ENCODE measurements around the gene DOK7. TPM values are rescaled to one million over a fixed set of nuclear protein-coding genes. Genes with fewer than 3 reads are reported as not detected.

DOK7 gene
- total RNA-seq, 2 experiments from 2014 or later = not detected

- Histone ChIP-seq H3K4me3 (ENCODE audit: low read length) (no peak overlapping the region), H3K27me3 (ENCODE audit: control insufficient read depth in 1 of 2, insufficient read depth in 2 of 2, low read length in 2 of 2) (no peaks in the 10 kb centered on the region), H3K36me3 (ENCODE audit: insufficient read depth, low read length) (peaks cover 92% of the 10 kb centered on the region), H3K4me1 (ENCODE audit: insufficient read depth, low read length) (no peaks in the 10 kb centered on the region), H3K27ac (ENCODE audit: low read depth in 1 of 2, low read length in 2 of 2) (no peak overlapping the region), H3K9me3 (ENCODE audit: control insufficient read depth in 1 of 2, insufficient read depth in 1 of 2, low read length in 2 of 2) (peaks cover 0 to 18% of the 10 kb centered on the region in 2 experiments)
- TF ChIP-seq, protein P1, sequence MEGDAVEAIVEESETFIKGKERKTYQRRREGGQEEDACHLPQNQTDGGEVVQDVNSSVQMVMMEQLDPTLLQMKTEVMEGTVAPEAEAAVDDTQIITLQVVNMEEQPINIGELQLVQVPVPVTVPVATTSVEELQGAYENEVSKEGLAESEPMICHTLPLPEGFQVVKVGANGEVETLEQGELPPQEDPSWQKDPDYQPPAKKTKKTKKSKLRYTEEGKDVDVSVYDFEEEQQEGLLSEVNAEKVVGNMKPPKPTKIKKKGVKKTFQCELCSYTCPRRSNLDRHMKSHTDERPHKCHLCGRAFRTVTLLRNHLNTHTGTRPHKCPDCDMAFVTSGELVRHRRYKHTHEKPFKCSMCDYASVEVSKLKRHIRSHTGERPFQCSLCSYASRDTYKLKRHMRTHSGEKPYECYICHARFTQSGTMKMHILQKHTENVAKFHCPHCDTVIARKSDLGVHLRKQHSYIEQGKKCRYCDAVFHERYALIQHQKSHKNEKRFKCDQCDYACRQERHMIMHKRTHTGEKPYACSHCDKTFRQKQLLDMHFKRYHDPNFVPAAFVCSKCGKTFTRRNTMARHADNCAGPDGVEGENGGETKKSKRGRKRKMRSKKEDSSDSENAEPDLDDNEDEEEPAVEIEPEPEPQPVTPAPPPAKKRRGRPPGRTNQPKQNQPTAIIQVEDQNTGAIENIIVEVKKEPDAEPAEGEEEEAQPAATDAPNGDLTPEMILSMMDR (IDR thresholded peaks at IDR 0.05) = no peak
- ChIA-PET POLR2A (no interaction called here), CTCF (no interaction called here)
- Mint-ChIP-seq H3K9me3 (no peaks in the 10 kb centered on the region), H3K4me3 (no peak overlapping the region), H3K27me3 (no peaks in the 10 kb centered on the region), H3K36me3 (ENCODE audit: low read depth) (peaks cover 82% of the 10 kb centered on the region), H3K4me1 (ENCODE audit: low read depth) (no peaks in the 10 kb centered on the region), H3K27ac (no peak overlapping the region)
- intact Hi-C loops (cut with DNase I, micrococcal nuclease) = no loop called here
- ATAC-seq (ENCODE audit: poor library complexity) (no peak), DNase-seq (no peak)
Observed at GRCh38 chr4:3515646-3516045, 52.5 kb downstream of the DOK7 start.

- CTCF ChIA-PET = no interaction called here
- no peaks in the 10 kb centered on the region for H3K9me3 Mint-ChIP-seq
- no peaks in the 10 kb centered on the region for H3K27me3 Mint-ChIP-seq
- H3K36me3 Mint-ChIP-seq (ENCODE audit: low read depth) = peaks cover 79% of the 10 kb centered on the region
- no peak overlapping the region for H3K4me3 ChIP-seq (ENCODE audit: low read length)
- DNase-seq (peak in 1 of 14 experiments; percentile 3), ATAC-seq (ENCODE audit: poor library complexity) (no peak)
- intact Hi-C loops (cut with DNase I, micrococcal nuclease) = no loop called here
- no peak overlapping the region for H3K27ac Mint-ChIP-seq
- POLR2A ChIA-PET = no interaction called here
- H3K36me3 ChIP-seq (ENCODE audit: insufficient read depth, low read length) = peaks cover 92% of the 10 kb centered on the region
- TF ChIP-seq, protein P1 (IDR thresholded peaks at IDR 0.05) = no peak
- no peaks in the 10 kb centered on the region for H3K4me1 ChIP-seq (ENCODE audit: insufficient read depth, low read length)
- H3K4me1 Mint-ChIP-seq (ENCODE audit: low read depth) = no peaks in the 10 kb centered on the region
- no peaks in the 10 kb centered on the region for H3K27me3 ChIP-seq (ENCODE audit: control insufficient read depth in 1 of 2, insufficient read depth in 2 of 2, low read length in 2 of 2)
- no peak overlapping the region for H3K4me3 Mint-ChIP-seq
- H3K27ac ChIP-seq (ENCODE audit: low read depth in 1 of 2, low read length in 2 of 2) = no peak overlapping the region
- H3K9me3 ChIP-seq (ENCODE audit: control insufficient read depth in 1 of 2, insufficient read depth in 1 of 2, low read length in 2 of 2) = peaks cover 0 to 16% of the 10 kb centered on the region in 2 experiments
Observed at GRCh38 chr4:3516061-3516835, 53.1 kb downstream of the DOK7 start.

DNA sequence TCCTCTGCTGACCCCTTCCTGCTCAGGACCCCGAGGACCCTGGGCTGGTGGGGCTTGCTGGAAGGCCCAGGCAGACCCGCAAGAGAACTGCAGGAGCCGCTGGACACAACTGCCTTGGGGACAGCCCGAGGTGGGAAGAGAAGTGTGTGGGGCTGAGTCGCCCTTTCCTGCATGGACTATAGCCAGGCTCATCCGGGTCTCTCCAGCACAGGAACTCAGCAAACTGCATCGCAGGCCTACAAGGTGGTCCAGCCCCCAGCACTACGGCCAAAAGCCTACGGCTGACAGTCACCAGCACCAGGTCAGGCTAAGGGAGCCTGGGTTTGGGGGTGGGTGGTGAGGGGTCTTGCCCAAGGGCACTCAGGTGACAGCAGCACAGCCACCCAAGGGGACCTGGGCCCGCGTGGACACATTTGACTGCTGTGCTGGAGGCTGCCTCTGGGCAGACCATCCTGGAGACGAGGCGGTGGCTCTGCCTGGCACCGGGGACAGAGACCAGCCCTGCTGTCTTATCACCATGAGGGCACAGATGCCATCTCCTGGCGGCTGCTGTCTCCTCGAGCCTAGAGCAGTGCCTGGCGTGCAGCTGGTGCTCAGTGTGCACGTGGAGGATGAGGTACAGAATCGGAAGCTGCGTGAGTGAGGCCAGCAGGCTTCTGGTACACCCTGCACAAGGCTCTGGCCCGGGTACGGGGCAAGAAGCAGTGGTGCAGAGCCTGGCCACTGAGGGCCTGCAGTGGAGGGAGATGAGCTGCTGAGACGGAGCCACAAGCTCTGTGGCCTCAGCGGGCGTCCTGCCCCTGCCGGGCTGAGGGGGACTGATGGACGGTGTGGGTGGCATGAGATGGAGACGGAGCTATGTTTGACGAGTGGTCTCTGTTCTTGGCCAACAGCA, 54.0 kb downstream of the DOK7 start:
- no peak for ATAC-seq (ENCODE audit: poor library complexity)
- DNase-seq = peak in 1 of 14 experiments; percentile 4
- no peaks in the 10 kb centered on the region for H3K4me1 Mint-ChIP-seq (ENCODE audit: low read depth)

More for the DNA sequence above, 54.0 kb downstream of the DOK7 start:
- Mint-ChIP-seq H3K36me3 (ENCODE audit: low read depth) (peaks cover 82% of the 10 kb centered on the region), H3K9me3 (no peaks in the 10 kb centered on the region), H3K27me3 (no peaks in the 10 kb centered on the region), H3K4me3 (no peak overlapping the region), H3K27ac (no peak overlapping the region)
- Histone ChIP-seq H3K4me1 (ENCODE audit: insufficient read depth, low read length) (no peaks in the 10 kb centered on the region), H3K36me3 (ENCODE audit: insufficient read depth, low read length) (peaks cover 95% of the 10 kb centered on the region), H3K27me3 (ENCODE audit: control insufficient read depth in 1 of 2, insufficient read depth in 2 of 2, low read length in 2 of 2) (no peaks in the 10 kb centered on the region), H3K4me3 (ENCODE audit: low read length) (no peak overlapping the region), H3K27ac (ENCODE audit: low read depth in 1 of 2, low read length in 2 of 2) (no peak overlapping the region), H3K9me3 (ENCODE audit: control insufficient read depth in 1 of 2, insufficient read depth in 1 of 2, low read length in 2 of 2) (peaks cover 0 to 8% of the 10 kb centered on the region in 2 experiments)
- intact Hi-C loops (cut with DNase I, micrococcal nuclease) = no loop called here
- POLR2A ChIA-PET = no interaction called here
- CTCF ChIA-PET = no interaction called here
- TF ChIP-seq, protein P1 (IDR thresholded peaks at IDR 0.05) = no peak

Data from CD4-positive, alpha-beta T cell (primary cell).